ENCODE data around the gene ETS2. TPM values are rescaled to one million over a fixed set of nuclear protein-coding genes. Genes with fewer than 3 reads are reported as not detected.

Gene ETS2
- total and polyA plus RNA-seq, 2 of the 8 experiments (the other 6 are each of a cell fraction or from before 2014, with no cell fraction given): 11.0 to 45.1 TPM

DNA sequence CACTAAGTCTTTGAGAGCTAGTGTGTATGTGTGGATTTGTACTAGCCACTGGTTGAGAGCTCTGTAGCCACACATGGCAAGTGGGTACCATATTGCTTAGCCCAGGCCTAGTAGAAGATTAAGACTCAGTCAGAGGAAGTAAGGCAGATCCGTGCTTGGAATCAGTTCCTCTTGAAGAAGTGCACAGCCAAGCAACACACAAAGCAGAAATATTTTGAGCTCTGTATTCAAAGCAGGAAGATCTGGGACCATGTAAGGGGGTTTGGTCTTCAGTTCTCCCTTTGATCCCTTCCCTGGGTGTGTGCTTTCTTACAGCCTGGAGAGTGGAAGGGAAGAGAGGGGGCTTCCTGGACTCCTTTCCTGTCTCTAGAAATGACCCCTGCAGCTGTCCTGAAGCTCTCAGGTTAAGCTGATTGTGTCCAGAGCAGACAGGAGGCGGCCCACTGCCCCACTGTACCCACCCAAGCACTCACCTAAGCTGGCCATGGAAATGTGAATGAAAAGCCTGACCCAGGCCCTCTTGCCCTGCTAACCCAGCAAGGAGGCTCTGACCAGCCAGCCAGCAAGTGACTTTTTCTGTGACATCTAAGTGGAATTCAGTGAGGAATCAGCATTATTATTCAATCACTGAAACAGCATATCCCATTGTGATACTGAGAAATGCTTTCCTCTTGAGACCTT, 3.6 kb downstream of the ETS2 start (continued):
- TF ChIP-seq, protein P1, sequence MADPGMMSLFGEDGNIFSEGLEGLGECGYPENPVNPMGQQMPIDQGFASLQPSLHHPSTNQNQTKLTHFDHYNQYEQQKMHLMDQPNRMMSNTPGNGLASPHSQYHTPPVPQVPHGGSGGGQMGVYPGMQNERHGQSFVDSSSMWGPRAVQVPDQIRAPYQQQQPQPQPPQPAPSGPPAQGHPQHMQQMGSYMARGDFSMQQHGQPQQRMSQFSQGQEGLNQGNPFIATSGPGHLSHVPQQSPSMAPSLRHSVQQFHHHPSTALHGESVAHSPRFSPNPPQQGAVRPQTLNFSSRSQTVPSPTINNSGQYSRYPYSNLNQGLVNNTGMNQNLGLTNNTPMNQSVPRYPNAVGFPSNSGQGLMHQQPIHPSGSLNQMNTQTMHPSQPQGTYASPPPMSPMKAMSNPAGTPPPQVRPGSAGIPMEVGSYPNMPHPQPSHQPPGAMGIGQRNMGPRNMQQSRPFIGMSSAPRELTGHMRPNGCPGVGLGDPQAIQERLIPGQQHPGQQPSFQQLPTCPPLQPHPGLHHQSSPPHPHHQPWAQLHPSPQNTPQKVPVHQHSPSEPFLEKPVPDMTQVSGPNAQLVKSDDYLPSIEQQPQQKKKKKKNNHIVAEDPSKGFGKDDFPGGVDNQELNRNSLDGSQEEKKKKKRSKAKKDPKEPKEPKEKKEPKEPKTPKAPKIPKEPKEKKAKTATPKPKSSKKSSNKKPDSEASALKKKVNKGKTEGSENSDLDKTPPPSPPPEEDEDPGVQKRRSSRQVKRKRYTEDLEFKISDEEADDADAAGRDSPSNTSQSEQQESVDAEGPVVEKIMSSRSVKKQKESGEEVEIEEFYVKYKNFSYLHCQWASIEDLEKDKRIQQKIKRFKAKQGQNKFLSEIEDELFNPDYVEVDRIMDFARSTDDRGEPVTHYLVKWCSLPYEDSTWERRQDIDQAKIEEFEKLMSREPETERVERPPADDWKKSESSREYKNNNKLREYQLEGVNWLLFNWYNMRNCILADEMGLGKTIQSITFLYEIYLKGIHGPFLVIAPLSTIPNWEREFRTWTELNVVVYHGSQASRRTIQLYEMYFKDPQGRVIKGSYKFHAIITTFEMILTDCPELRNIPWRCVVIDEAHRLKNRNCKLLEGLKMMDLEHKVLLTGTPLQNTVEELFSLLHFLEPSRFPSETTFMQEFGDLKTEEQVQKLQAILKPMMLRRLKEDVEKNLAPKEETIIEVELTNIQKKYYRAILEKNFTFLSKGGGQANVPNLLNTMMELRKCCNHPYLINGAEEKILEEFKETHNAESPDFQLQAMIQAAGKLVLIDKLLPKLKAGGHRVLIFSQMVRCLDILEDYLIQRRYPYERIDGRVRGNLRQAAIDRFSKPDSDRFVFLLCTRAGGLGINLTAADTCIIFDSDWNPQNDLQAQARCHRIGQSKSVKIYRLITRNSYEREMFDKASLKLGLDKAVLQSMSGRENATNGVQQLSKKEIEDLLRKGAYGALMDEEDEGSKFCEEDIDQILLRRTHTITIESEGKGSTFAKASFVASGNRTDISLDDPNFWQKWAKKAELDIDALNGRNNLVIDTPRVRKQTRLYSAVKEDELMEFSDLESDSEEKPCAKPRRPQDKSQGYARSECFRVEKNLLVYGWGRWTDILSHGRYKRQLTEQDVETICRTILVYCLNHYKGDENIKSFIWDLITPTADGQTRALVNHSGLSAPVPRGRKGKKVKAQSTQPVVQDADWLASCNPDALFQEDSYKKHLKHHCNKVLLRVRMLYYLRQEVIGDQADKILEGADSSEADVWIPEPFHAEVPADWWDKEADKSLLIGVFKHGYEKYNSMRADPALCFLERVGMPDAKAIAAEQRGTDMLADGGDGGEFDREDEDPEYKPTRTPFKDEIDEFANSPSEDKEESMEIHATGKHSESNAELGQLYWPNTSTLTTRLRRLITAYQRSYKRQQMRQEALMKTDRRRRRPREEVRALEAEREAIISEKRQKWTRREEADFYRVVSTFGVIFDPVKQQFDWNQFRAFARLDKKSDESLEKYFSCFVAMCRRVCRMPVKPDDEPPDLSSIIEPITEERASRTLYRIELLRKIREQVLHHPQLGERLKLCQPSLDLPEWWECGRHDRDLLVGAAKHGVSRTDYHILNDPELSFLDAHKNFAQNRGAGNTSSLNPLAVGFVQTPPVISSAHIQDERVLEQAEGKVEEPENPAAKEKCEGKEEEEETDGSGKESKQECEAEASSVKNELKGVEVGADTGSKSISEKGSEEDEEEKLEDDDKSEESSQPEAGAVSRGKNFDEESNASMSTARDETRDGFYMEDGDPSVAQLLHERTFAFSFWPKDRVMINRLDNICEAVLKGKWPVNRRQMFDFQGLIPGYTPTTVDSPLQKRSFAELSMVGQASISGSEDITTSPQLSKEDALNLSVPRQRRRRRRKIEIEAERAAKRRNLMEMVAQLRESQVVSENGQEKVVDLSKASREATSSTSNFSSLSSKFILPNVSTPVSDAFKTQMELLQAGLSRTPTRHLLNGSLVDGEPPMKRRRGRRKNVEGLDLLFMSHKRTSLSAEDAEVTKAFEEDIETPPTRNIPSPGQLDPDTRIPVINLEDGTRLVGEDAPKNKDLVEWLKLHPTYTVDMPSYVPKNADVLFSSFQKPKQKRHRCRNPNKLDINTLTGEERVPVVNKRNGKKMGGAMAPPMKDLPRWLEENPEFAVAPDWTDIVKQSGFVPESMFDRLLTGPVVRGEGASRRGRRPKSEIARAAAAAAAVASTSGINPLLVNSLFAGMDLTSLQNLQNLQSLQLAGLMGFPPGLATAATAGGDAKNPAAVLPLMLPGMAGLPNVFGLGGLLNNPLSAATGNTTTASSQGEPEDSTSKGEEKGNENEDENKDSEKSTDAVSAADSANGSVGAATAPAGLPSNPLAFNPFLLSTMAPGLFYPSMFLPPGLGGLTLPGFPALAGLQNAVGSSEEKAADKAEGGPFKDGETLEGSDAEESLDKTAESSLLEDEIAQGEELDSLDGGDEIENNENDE (IDR thresholded peaks at IDR 0.05; ENCODE audit: insufficient replicate concordance, low read length): no peak
- TF ChIP-seq RXRA (IDR thresholded peaks at IDR 0.05; ENCODE audit: insufficient read depth, low read depth, low read length) (no peak), HDAC2 (IDR thresholded peaks at IDR 0.05; ENCODE audit: borderline replicate concordance in 1 of 2, low read depth in 2 of 2, low read length in 2 of 2) (no peak), SP4 (IDR thresholded peaks at IDR 0.05; ENCODE audit: low read length) (no peak), CEBPB (IDR thresholded peaks at IDR 0.05; ENCODE audit: low read depth, low read length) (no peak), SIRT6 (IDR thresholded peaks at IDR 0.05; ENCODE audit: low read length) (no peak), PHF8 (conservative IDR thresholded peaks at IDR 0.05; ENCODE audit: low read depth, low read length) (no peak)
- TF ChIP-seq, protein P2, sequence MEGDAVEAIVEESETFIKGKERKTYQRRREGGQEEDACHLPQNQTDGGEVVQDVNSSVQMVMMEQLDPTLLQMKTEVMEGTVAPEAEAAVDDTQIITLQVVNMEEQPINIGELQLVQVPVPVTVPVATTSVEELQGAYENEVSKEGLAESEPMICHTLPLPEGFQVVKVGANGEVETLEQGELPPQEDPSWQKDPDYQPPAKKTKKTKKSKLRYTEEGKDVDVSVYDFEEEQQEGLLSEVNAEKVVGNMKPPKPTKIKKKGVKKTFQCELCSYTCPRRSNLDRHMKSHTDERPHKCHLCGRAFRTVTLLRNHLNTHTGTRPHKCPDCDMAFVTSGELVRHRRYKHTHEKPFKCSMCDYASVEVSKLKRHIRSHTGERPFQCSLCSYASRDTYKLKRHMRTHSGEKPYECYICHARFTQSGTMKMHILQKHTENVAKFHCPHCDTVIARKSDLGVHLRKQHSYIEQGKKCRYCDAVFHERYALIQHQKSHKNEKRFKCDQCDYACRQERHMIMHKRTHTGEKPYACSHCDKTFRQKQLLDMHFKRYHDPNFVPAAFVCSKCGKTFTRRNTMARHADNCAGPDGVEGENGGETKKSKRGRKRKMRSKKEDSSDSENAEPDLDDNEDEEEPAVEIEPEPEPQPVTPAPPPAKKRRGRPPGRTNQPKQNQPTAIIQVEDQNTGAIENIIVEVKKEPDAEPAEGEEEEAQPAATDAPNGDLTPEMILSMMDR (IDR thresholded peaks at IDR 0.05; ENCODE audit: control extremely low read depth in 1 of 3, insufficient read depth in 1 of 3, low read depth in 1 of 3, low read length in 3 of 3): no peak
